K562 (cell line): ENCODE data around the gene RNASEH2C. TPM values are rescaled to one million over a fixed set of nuclear protein-coding genes. Genes with fewer than 3 reads are reported as not detected.

ENCODE experiments used
- ARID1B ChIP-seq: fragments of 450-650 bp; IDR thresholded peaks from 2 replicates; pipeline ENCODE4 v1.6.1; 2016; ENCODE audit warnings: antibody characterized with exemption, mild to moderate bottlenecking, inconsistent platforms
- CEBPG ChIP-seq, 3 experiments: fragments of 200-800 bp in 1 of 3; sonication (Bioruptor generic) in 1 of 3; sonication (generic) in 1 of 3; formaldehyde crosslinking in 1 of 3; IDR thresholded peaks in 2 of 3; conservative IDR thresholded peaks in 1 of 3; 2 replicates each; pipeline versions ENCODE4 v1.6.1 to v1.8.0; 2016 to 2022; ENCODE audit warnings: missing compliant biosample characterization in 2 of 3, missing genetic modification characterization in 2 of 3, mild to moderate bottlenecking in 1 of 3, missing genetic modification reagents in 1 of 3
- CTBP1 ChIP-seq: fragments of 450-650 bp; IDR thresholded peaks from 2 replicates; pipeline ENCODE4 v1.6.1; 2016; ENCODE audit warnings: borderline replicate concordance
- E2F3 ChIP-seq: fragments of 250-450 bp; sonication (Bioruptor Pico); IDR thresholded peaks from 2 replicates; pipeline ENCODE4 v1.4.0; 2020; ENCODE audit warnings: mild to moderate bottlenecking
- EZH2 ChIP-seq: IDR thresholded peaks from 2 replicates; pipeline ENCODE4 v1.6.1; 2012; ENCODE audit warnings: low read depth, mild to moderate bottlenecking, inconsistent platforms, low read length, borderline replicate concordance
- KAT2B ChIP-seq: IDR thresholded peaks from one replicate; pipeline ENCODE4 v1.6.1; 2012; ENCODE audit warnings: low read depth, mild to moderate bottlenecking, control low read depth, inconsistent platforms, low read length, moderate library complexity
- MBD2 ChIP-seq: sonication (generic); IDR thresholded peaks from 2 replicates; pipeline ENCODE4 v1.6.1; 2016; ENCODE audit warnings: low read depth, borderline replicate concordance
- NCOA1 ChIP-seq: fragments of 450-650 bp; IDR thresholded peaks from 2 replicates; pipeline ENCODE4 v1.6.1; 2016; ENCODE audit warnings: low read depth
- NR3C1 ChIP-seq: sonication (generic); formaldehyde crosslinking; IDR thresholded peaks from 2 replicates; pipeline ENCODE4 v1.8.1; 2022; ENCODE audit warnings: missing genetic modification reagents
- PRMT5 ChIP-seq: sonication (generic); formaldehyde crosslinking; IDR thresholded peaks from 2 replicates; pipeline ENCODE4 v1.5.0; 2020; ENCODE audit warnings: missing genetic modification reagents
- SNIP1 ChIP-seq: fragments of 450-650 bp; IDR thresholded peaks from 2 replicates; pipeline ENCODE4 v1.7.1; 2017; ENCODE audit warnings: low read depth, mild to moderate bottlenecking
- TGIF2 ChIP-seq: sonication (generic); formaldehyde crosslinking; IDR thresholded peaks from 2 replicates; pipeline ENCODE4 v1.8.1; 2022; ENCODE audit warnings: mild to moderate bottlenecking, missing genetic modification reagents, moderate library complexity
- ZNF408 ChIP-seq: fragments of 250-450 bp; sonication (Bioruptor Pico); IDR thresholded peaks from 2 replicates; pipeline ENCODE4 v1.4.0; 2020; ENCODE audit warnings: low read depth, mild to moderate bottlenecking, moderate library complexity
- polyA plus RNA-seq, 8 experiments: library from polyadenylated mRNA; depleted of rRNA in 4 of 8; stranded (reverse) in 5 of 8; unstranded in 3 of 8; fragments of >200 nt; fragmentation: Nextera tagmentation in 2 of 8; fragmentation: Illumina TruSeq in 1 of 8; extraction: Ambion mirVana in 2 of 8; extraction: Trizol in 1 of 8; gene quantifications; 2 replicates each; pipeline versions ENCODE4 v1.2.1 to v1.2.3, GENCODE V29; 2011 to 2014; ENCODE audit warnings: inconsistent platforms in 1 of 8, missing spikeins in 1 of 8
- total RNA-seq, 7 experiments: library from RNA; depleted of rRNA in 6 of 7; stranded (reverse); fragments of >200 nt in 6 of 7; fragmentation: Illumina TruSeq in 2 of 7; extraction: Trizol in 2 of 7; gene quantifications; 2 replicates each; pipeline versions ENCODE4 v1.2.1 to v1.2.3, GENCODE V29; 2011 to 2021; ENCODE audit warnings: low replicate concordance in 1 of 7
- TF ChIP-seq, protein P1 (sequence below): fragments of 450-650 bp; IDR thresholded peaks from 2 replicates; pipeline ENCODE4 v1.6.1; 2017; ENCODE audit warnings: antibody characterized with exemption, mild to moderate bottlenecking
- TF ChIP-seq, protein P2 (sequence below): fragments of 450-650 bp; IDR thresholded peaks from 2 replicates; pipeline ENCODE4 v1.6.1; 2016; ENCODE audit warnings: missing biosample characterization, missing genetic modification characterization
- TF ChIP-seq, protein P3 (sequence below), 3 experiments: IDR thresholded peaks in 2 of 3; conservative IDR thresholded peaks in 1 of 3; 2 replicates each; pipeline ENCODE4 v1.5.1; 2011 to 2012; ENCODE audit warnings: low read length in 3 of 3, mild to moderate bottlenecking in 3 of 3, control low read depth in 2 of 3, improper control_type of control experiment in 1 of 3, inconsistent platforms in 1 of 3, low read depth in 1 of 3, mixed read lengths in 1 of 3, moderate library complexity in 1 of 3; ENCODE audit not compliant: insufficient read depth in 2 of 3
- TF ChIP-seq, protein P4 (sequence below): sonication (generic); formaldehyde crosslinking; IDR thresholded peaks from 2 replicates; pipeline ENCODE4 v1.8.1; 2022; ENCODE audit warnings: missing genetic modification reagents
- TF ChIP-seq, protein P5 (sequence below): fragments of 450-650 bp; formaldehyde crosslinking; IDR thresholded peaks from 2 replicates; pipeline ENCODE4 v1.4.0; 2020; ENCODE audit warnings: mild to moderate bottlenecking

RNASEH2C gene
- total and polyA plus RNA-seq, 9 of the 15 experiments (the other 6 are each of a cell fraction or from before 2014, with no cell fraction given), result 5.4 to 78.2 (median 15.6) TPM

DNA sequence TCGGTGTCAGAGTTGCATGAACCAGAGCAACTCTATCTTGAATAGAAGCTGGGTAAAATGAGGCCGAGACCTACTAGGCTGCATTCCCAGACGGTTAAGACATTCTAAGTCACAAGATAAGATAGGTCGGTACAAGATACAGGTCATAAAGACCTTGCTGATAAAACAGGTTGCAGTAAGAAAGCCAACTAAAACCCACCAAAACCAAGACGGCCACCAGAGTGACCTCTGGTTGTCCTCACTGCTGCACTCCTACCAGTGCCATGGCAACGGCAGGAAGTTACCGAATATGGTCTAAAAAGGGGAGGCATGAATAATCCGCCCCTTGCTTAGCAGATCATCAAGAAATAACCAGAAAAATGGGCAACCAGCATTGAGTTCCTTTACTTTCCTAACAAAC, 10.9 kb downstream of the RNASEH2C start (continued):
- TF ChIP-seq, protein P1, sequence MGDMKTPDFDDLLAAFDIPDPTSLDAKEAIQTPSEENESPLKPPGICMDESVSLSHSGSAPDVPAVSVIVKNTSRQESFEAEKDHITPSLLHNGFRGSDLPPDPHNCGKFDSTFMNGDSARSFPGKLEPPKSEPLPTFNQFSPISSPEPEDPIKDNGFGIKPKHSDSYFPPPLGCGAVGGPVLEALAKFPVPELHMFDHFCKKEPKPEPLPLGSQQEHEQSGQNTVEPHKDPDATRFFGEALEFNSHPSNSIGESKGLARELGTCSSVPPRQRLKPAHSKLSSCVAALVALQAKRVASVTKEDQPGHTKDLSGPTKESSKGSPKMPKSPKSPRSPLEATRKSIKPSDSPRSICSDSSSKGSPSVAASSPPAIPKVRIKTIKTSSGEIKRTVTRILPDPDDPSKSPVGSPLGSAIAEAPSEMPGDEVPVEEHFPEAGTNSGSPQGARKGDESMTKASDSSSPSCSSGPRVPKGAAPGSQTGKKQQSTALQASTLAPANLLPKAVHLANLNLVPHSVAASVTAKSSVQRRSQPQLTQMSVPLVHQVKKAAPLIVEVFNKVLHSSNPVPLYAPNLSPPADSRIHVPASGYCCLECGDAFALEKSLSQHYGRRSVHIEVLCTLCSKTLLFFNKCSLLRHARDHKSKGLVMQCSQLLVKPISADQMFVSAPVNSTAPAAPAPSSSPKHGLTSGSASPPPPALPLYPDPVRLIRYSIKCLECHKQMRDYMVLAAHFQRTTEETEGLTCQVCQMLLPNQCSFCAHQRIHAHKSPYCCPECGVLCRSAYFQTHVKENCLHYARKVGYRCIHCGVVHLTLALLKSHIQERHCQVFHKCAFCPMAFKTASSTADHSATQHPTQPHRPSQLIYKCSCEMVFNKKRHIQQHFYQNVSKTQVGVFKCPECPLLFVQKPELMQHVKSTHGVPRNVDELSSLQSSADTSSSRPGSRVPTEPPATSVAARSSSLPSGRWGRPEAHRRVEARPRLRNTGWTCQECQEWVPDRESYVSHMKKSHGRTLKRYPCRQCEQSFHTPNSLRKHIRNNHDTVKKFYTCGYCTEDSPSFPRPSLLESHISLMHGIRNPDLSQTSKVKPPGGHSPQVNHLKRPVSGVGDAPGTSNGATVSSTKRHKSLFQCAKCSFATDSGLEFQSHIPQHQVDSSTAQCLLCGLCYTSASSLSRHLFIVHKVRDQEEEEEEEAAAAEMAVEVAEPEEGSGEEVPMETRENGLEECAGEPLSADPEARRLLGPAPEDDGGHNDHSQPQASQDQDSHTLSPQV, result no peak
- TF ChIP-seq PRMT5 (CRISPR knock-in tag), result no peak
- TF ChIP-seq, protein P2, sequence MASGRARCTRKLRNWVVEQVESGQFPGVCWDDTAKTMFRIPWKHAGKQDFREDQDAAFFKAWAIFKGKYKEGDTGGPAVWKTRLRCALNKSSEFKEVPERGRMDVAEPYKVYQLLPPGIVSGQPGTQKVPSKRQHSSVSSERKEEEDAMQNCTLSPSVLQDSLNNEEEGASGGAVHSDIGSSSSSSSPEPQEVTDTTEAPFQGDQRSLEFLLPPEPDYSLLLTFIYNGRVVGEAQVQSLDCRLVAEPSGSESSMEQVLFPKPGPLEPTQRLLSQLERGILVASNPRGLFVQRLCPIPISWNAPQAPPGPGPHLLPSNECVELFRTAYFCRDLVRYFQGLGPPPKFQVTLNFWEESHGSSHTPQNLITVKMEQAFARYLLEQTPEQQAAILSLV, result no peak
- no peak for TF ChIP-seq E2F3 (CRISPR knock-in tag)
- TF ChIP-seq, protein P3, sequence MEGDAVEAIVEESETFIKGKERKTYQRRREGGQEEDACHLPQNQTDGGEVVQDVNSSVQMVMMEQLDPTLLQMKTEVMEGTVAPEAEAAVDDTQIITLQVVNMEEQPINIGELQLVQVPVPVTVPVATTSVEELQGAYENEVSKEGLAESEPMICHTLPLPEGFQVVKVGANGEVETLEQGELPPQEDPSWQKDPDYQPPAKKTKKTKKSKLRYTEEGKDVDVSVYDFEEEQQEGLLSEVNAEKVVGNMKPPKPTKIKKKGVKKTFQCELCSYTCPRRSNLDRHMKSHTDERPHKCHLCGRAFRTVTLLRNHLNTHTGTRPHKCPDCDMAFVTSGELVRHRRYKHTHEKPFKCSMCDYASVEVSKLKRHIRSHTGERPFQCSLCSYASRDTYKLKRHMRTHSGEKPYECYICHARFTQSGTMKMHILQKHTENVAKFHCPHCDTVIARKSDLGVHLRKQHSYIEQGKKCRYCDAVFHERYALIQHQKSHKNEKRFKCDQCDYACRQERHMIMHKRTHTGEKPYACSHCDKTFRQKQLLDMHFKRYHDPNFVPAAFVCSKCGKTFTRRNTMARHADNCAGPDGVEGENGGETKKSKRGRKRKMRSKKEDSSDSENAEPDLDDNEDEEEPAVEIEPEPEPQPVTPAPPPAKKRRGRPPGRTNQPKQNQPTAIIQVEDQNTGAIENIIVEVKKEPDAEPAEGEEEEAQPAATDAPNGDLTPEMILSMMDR (IDR thresholded peaks at IDR 0.05 in 2 of 3, conservative IDR thresholded peaks at IDR 0.05 in 1 of 3; ENCODE audit: insufficient read depth in 2 of 3, low read depth in 1 of 3, low read length in 3 of 3), result no peak
- no peak for TF ChIP-seq NCOA1
- no peak for TF ChIP-seq NR3C1 (CRISPR knock-in tag)
- no peak for TF ChIP-seq TGIF2 (CRISPR knock-in tag)
- TF ChIP-seq MBD2, result no peak
- TF ChIP-seq ZNF408 (CRISPR knock-in tag), result no peak
- TF ChIP-seq KAT2B, result no peak
- no peak for TF ChIP-seq CEBPG (CRISPR knock-in tag; IDR thresholded peaks at IDR 0.05)
- TF ChIP-seq CEBPG (tag; conservative IDR thresholded peaks at IDR 0.05 in 1 of 2, IDR thresholded peaks at IDR 0.05 in 1 of 2), result no peak
- no peak for TF ChIP-seq SNIP1
- TF ChIP-seq, protein P4, sequence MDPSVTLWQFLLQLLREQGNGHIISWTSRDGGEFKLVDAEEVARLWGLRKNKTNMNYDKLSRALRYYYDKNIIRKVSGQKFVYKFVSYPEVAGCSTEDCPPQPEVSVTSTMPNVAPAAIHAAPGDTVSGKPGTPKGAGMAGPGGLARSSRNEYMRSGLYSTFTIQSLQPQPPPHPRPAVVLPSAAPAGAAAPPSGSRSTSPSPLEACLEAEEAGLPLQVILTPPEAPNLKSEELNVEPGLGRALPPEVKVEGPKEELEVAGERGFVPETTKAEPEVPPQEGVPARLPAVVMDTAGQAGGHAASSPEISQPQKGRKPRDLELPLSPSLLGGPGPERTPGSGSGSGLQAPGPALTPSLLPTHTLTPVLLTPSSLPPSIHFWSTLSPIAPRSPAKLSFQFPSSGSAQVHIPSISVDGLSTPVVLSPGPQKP (CRISPR knock-in tag), result peak; percentile 93; the same call in 1 of the 2 replicates
- TF ChIP-seq CTBP1, result no peak
- TF ChIP-seq ARID1B, result peak; percentile 28; the same call in 1 of the 2 replicates
- TF ChIP-seq, protein P5, sequence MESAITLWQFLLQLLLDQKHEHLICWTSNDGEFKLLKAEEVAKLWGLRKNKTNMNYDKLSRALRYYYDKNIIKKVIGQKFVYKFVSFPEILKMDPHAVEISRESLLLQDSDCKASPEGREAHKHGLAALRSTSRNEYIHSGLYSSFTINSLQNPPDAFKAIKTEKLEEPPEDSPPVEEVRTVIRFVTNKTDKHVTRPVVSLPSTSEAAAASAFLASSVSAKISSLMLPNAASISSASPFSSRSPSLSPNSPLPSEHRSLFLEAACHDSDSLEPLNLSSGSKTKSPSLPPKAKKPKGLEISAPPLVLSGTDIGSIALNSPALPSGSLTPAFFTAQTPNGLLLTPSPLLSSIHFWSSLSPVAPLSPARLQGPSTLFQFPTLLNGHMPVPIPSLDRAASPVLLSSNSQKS (CRISPR knock-in tag), result no peak
- no peak for TF ChIP-seq EZH2
